Measurements from ENCODE around the gene ZBTB21.

Gene ZBTB21

DNA sequence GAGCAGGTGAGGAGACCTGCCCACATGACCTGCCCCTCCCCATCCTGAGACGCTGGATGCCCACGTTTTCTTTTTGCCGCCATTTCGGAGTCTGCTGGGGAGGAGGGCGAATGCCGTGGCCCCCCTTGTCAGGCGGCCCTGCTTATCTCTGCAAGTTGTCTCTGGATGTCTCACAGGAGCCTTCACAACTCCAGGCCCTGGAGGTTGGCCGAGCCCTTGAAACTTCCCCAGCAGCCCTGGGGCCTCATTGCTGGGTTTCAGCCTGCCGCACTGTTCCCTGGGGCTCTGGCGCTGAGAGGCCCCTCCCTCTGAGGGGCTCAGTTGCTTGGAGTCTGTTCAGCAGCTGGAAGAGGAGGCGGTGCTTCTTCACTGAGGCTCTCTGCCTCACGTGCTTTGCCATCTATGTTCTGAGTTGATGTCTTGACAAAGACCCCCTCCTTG is 29.8 kb upstream of the ZBTB21 start:
- DNase-seq, result no peak

GRCh38 chr21:42039470-42039901 is 29.3 kb upstream of the ZBTB21 start:
- DNase-seq, result no peak

GRCh38 chr21:42038826-42039425 is 28.8 kb upstream of the ZBTB21 start:
- no peak for DNase-seq

DNA sequence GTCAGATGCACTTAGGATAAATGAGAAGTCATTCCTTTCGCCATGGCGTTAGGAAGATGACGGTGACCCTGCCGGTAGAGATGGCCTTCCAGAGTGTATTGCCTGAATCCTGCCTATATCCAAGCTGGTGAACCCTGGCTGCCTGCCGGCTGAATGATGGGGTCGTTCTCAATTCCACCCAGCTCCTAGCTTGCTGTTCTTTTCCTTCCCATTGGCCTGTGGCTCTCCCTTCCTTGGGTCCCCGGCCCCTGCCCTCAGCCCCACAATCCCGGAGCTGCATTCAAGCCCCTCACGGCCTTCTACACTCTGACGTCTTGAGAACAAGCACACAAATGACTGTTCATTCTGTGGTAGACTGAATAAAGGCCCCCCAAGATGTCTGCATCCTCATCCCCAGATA is 28.2 kb upstream of the ZBTB21 start:
- no peak for DNase-seq

GRCh38 chr21:42037943-42038342 is 27.8 kb upstream of the ZBTB21 start:
- no peak for DNase-seq

DNA sequence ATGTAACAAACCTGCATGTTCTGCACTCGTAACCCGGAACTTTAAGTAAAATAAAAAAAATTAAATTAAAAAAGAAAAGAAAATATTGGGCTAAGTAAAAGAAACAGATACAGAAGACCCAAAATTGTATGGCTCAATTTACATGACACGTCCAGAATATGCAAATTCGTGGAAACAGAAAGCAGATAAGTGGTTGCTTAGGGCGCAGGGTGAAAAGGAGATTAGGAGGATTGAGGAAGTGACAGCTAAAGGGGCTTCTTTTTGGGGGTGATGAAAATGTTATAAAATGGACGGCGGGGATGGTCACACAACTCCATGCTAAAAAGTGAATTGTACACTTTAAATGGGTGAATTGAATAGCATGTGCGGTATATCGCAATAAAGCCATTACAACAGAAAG is 27.4 kb upstream of the ZBTB21 start:
- no peak for DNase-seq

DNA sequence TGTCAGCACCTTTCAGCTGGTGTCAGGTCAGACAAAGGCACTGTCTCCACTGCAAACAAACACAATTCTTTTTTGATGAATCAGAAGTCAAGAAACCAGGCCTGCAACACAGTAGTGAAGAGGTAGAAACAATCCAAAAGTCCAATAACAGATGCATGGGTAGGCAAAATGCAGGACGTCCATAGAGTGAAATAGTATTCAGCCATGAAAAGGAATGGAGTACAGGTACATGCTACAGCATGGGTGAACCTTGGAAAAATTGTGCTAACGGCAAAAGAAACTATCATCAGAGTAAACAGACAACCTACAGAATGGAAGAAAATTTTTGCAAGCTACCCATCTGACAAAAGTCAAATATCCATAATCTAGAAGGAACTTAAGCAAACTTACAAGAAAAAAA is 26.2 kb upstream of the ZBTB21 start:
- DNase-seq, result no peak

DNA sequence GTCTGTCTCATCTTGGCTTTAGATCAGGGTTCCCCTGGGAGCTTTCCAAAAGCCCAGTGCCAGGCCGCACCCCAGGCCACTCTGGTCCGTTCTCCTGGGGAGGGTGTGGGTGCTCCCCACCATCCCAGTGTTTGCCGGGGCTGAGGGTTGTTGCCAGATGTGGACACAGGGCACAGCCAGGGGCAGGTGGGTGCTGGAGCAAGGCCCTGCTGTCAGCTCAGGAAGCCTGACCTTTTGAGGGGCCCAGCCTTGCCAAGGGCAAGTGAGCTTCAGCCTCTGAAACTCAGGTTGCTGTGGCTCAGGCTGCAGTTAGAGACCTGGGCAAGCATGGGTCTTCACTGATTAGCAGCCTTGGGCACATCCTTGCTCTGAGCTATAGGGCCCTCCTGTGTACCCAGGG is 22.8 kb upstream of the ZBTB21 start:
- DNase-seq, result no peak

GRCh38 chr21:42032266-42032665 is 22.1 kb upstream of the ZBTB21 start:
- no peak for DNase-seq

DNA sequence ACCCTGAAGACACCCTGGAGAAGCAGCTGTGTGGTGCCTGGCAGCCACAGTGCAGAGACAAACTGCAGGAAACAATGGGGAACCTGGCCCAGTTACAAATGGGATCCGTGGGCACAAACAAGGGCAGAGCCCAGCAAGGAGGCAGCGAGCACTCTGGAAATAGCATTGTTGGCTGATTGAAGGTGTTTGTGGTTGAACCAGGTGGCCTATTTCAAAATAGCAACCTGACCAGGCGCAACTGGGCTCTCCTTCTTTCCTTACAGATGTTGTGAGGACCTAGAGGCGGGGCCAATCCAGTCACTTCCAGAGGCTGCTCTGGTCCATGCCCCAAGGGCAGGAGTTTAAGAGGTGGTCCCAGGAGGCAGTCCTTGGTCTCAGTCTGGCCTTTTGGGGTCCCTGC is 21.7 kb upstream of the ZBTB21 start:
- DNase-seq, result no peak

DNA sequence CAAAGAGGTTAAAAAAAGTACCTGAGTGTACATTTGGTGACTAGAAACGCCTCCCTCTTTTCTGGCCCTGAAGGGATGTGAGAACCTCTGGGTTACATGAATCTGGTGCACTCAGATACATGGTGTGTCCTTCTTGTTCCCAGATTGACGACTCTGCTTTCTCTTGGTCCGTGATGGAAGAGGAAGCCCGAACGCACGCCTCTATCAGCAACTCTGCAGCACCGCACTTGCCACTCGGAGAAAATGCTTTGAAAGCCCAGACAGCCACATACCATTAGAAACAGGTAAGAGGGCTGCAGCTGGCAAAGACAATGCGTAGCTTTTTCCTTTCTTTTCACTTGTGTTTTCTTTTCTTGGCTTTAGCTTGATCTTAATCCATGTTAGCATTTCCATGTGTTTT is 21.1 kb upstream of the ZBTB21 start:
- DNase-seq, result no peak

GRCh38 chr21:42030311-42030710 is 20.2 kb upstream of the ZBTB21 start:
- no peak for DNase-seq

GRCh38 chr21:42028766-42029425 is 18.7 kb upstream of the ZBTB21 start:
- DNase-seq, result no peak

- no peak for DNase-seq
Measured at GRCh38 chr21:42027822-42028765, 17.9 kb upstream of the ZBTB21 start.

DNA sequence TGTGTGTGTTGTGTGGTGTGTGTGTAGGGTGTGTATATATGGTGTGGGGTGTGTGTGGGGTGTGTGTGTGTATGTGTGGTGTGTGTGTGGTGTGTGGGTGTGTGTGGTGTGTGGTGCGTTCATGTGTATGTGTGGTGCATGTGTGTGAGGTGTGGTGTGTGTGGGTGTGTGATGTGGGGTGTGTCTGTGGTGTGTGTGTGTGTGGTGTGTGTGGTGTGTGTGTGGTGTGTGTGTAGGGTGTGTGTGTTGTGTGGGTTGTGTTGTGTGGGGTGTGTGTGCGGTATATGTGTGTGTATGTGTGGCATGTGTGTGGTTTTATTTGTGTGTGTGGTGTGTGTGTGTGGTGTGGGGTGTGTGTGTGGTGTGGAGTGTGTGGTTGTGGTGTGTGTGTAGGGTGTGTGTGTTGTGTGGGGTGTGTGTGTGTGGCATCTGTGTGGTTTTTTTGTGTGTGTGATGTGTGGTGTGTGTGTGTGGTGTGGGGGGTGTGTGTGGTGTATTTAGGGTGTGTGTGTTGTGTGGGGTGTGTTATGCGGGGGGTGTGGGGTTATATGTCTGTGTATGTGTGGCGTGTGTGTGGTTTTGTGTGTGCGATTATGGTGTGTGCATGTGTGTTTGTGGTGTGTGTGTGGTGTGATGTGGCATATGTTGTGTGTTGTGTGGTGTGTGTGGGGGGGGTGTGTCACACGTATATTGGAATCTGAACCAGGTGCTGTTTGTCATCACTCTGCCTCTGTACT is 17.1 kb upstream of the ZBTB21 start:
- no peak for DNase-seq

DNA sequence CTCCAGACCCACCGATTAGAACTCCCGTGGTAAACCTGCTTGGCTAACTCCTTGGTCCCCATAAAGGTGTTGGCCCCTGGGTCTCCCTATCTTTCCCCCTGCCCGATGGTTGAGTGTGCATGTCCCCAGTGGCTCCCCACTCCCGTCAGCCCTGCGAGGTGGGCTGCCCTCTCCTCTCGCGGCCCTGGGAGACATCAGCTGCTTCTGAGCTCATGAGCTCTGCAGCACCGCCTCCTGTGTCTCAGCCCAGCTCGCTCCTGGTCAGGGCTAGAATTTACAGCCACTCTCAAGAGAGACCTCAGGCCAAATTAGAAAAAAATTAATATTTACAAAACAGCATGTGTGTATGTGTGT is 15.9 kb upstream of the ZBTB21 start:
- DNase-seq, result no peak

GRCh38 chr21:42025376-42026081 is 15.4 kb upstream of the ZBTB21 start:
- no peak for DNase-seq

GRCh38 chr21:42022906-42023305 is 12.7 kb upstream of the ZBTB21 start:
- no peak for DNase-seq

GRCh38 chr21:42022091-42022430 is 11.9 kb upstream of the ZBTB21 start:
- no peak for DNase-seq

- peak; percentile 29 to 34 for DNase-seq
Measured at GRCh38 chr21:42021371-42022090, 11.4 kb upstream of the ZBTB21 start.

- no peak for DNase-seq
Measured at GRCh38 chr21:42019706-42020105, 9.5 kb upstream of the ZBTB21 start.

DNA sequence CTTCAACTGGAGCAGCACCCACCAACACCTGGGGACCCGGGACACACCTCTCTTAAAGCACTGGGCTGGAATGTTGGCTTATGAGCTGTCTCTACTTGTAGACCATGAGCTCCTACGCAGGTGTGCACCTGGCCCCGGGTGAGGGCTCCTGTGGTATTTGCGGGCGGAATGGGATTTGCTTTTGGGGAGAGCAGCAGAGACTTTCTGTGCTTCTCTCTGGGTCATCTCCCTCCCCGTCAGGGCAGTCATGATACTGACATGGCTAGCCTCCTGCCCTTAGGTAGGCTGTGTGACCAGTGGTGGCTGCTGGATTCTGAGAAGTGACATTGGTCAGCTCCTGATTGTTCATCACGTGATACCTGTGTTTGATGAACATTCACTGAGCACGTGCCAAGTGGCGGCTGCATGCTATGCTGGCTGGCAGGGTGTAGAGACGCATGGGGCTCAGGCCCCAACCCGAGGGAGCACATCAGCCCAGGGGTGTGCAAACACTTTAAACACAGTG is 9.0 kb upstream of the ZBTB21 start:
- no peak for DNase-seq

Data from NCI-H187 (cell line).